ENCODE measurements around the gene SLC26A2.

- TF ChIP-seq POLR2A (IDR thresholded peaks at IDR 0.05; ENCODE audit: low read length), result no peak
- no peak for TF ChIP-seq GATA1 (IDR thresholded peaks at IDR 0.05; ENCODE audit: low read depth, low read length)
Measured at GRCh38 chr5:150026682-150027172, 66.2 kb downstream of the SLC26A2 start.
